Endothelial cell of umbilical vein (primary cell): Measurements from ENCODE around the gene GPANK1.

Source experiments
- EZH2 ChIP-seq: IDR thresholded peaks from 2 replicates; pipeline ENCODE4 v1.6.1; 2012; ENCODE audit warnings: borderline replicate concordance, low read depth, mild to moderate bottlenecking, moderate library complexity, low read length, inconsistent platforms; ENCODE audit not compliant: severe bottlenecking
- GATA2 ChIP-seq: IDR thresholded peaks from 2 replicates; pipeline ENCODE4 v1.7.0; 2011; ENCODE audit warnings: low read depth, mild to moderate bottlenecking, moderate library complexity, mixed read lengths, low read length; ENCODE audit not compliant: insufficient read length, insufficient read depth
- JUN ChIP-seq: IDR thresholded peaks from 2 replicates; pipeline ENCODE4 v1.6.1; 2011; ENCODE audit warnings: borderline replicate concordance, low read depth; ENCODE audit not compliant: insufficient read length, insufficient read depth
- MYC ChIP-seq: IDR thresholded peaks from one replicate; pipeline ENCODE4 v1.6.1; 2011; ENCODE audit warnings: mild to moderate bottlenecking, low read depth, low read length
- POLR2A ChIP-seq: IDR thresholded peaks from 2 replicates; pipeline ENCODE4 v1.6.1; 2012; ENCODE audit warnings: low read depth, mild to moderate bottlenecking, control low read depth, low read length
- POLR2AphosphoS5 ChIP-seq: IDR thresholded peaks from 2 replicates; pipeline ENCODE4 v1.6.1; 2012; ENCODE audit warnings: low read depth, mild to moderate bottlenecking, control low read depth, low read length, moderate library complexity; ENCODE audit not compliant: insufficient read depth
- TF ChIP-seq, protein P1 (sequence below), 2 donors: IDR thresholded peaks; 1 replicate in 1 of 2; 2 replicates in 1 of 2; pipeline ENCODE4 v1.5.1; 2011; ENCODE audit warnings: low read length in 2 of 2, mild to moderate bottlenecking in 2 of 2, moderate library complexity in 2 of 2, control low read depth in 1 of 2, inconsistent platforms in 1 of 2, low read depth in 1 of 2; ENCODE audit not compliant: insufficient read depth in 1 of 2; ENCODE audit errors: extremely low read depth in 1 of 2
- TF ChIP-seq, protein P2 (sequence below): IDR thresholded peaks from 2 replicates; pipeline ENCODE4 v1.6.1; 2011; ENCODE audit not compliant: insufficient read depth, insufficient read length

DNA sequence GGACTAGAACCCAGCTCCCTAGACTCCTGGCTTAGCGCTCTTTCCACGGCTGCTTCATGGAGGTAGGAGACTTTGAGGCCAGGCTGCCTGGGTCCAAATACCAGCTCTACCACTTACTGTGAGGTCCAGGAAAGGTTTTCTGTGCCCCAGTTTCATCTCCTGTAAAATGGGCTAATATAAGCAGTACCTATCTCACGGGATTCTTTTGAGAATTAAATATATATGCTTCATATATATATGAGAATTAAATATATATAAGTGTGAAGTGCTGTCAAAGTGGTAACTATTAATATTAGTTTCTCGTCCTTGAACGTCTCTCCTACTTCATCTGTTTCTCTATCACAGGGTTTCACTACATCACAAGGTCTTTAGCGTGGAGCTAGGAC lies 26.3 kb upstream of the GPANK1 start:
- TF ChIP-seq, protein P1, sequence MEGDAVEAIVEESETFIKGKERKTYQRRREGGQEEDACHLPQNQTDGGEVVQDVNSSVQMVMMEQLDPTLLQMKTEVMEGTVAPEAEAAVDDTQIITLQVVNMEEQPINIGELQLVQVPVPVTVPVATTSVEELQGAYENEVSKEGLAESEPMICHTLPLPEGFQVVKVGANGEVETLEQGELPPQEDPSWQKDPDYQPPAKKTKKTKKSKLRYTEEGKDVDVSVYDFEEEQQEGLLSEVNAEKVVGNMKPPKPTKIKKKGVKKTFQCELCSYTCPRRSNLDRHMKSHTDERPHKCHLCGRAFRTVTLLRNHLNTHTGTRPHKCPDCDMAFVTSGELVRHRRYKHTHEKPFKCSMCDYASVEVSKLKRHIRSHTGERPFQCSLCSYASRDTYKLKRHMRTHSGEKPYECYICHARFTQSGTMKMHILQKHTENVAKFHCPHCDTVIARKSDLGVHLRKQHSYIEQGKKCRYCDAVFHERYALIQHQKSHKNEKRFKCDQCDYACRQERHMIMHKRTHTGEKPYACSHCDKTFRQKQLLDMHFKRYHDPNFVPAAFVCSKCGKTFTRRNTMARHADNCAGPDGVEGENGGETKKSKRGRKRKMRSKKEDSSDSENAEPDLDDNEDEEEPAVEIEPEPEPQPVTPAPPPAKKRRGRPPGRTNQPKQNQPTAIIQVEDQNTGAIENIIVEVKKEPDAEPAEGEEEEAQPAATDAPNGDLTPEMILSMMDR (IDR thresholded peaks at IDR 0.05; ENCODE audit: extremely low read depth in 1 of 2, insufficient read depth in 1 of 2, low read depth in 1 of 2, low read length in 2 of 2): no peak
- TF ChIP-seq POLR2A (no peak), GATA2 (no peak), POLR2AphosphoS5 (no peak), JUN (no peak), EZH2 (no peak), MYC (no peak)
- TF ChIP-seq, protein P2, sequence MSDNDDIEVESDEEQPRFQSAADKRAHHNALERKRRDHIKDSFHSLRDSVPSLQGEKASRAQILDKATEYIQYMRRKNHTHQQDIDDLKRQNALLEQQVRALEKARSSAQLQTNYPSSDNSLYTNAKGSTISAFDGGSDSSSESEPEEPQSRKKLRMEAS: no peak
